Right lobe of liver (tissue), 6 donors: ENCODE results near the gene CRYBG3. TPM values are rescaled to one million over a fixed set of nuclear protein-coding genes. Genes with fewer than 3 reads are reported as not detected.

Experiments used
- ATAC-seq, 4 donors: fragments of 200-7000 bp; cut with Tn5 transposase; one replicate each; pipeline ENCODE4 v1.9.1; 2020; ENCODE audit warnings: mild to moderate bottlenecking in 4 of 4, moderate library complexity in 4 of 4
- DNase-seq, 3 donors: peaks; one replicate each; pipeline ENCODE4 v3.0.0-alpha.2; 2020
- H3K27ac ChIP-seq, 3 donors: fragments of 200-600 bp; one replicate each; pipeline ENCODE4 v1.8.0; 2022
- H3K27me3 ChIP-seq, 2 donors: fragments of 200-600 bp; one replicate each; pipeline ENCODE4 v1.8.0; 2022
- H3K36me3 ChIP-seq, 4 donors: fragments of 200-600 bp; sonication (generic) in 1 of 4; one replicate each; pipeline versions ENCODE4 v1.5.1 to v1.8.0; 2017 to 2022; ENCODE audit warnings: control low read depth in 1 of 4
- H3K4me1 ChIP-seq, 4 donors: fragments of 200-600 bp; sonication (generic) in 1 of 4; one replicate each; pipeline versions ENCODE4 v1.5.1 to v1.8.0; 2017 to 2022; ENCODE audit warnings: control low read depth in 1 of 4
- H3K4me3 ChIP-seq, 3 donors: fragments of 200-600 bp; one replicate each; pipeline ENCODE4 v1.8.0; 2022
- H3K9me3 ChIP-seq, 4 donors: fragments of 200-600 bp; sonication (generic) in 1 of 4; one replicate each; pipeline versions ENCODE4 v1.5.1 to v1.8.0; 2017 to 2022; ENCODE audit warnings: control low read depth in 1 of 4
- CTCF ChIP-seq, 4 donors: fragments of 200-600 bp in 3 of 4; fragments of 450-650 bp in 1 of 4; IDR thresholded peaks; one replicate each; pipeline versions ENCODE4 v1.5.1 to v1.8.0; 2016 to 2022; ENCODE audit warnings: antibody characterized with exemption in 4 of 4, mild to moderate bottlenecking in 2 of 4
- POLR2A ChIP-seq: fragments of 450-650 bp; IDR thresholded peaks from one replicate; pipeline ENCODE4 v1.6.1; 2017; ENCODE audit warnings: antibody characterized with exemption, mild to moderate bottlenecking
- WGBS: methylation state at CpG from one replicate; pipeline ENCODE4 v1.1.6; 2018; ENCODE audit warnings: low coverage, low lambda C conversion rate; ENCODE audit not compliant: insufficient coverage; ENCODE audit errors: missing lambda C conversion rate; 5-methylcytosine and 5-hydroxymethylcytosine counted together
- intact Hi-C, 2 donors: fragments of 100-400 bp; cut with DNase I; formaldehyde crosslinking; loops; one replicate each; pipeline versions ENCODE4 v1.11.2 to v1.14.1; 2022
- total RNA-seq, 6 experiments: library from RNA; depleted of rRNA in 2 of 6; stranded (reverse); fragments of >200 nt in 2 of 6; fragmentation: NEBNext Ultra II Directional in 3 of 6; extraction: Animal tissue kit (Norgen Biotek cat#: 25700) in 3 of 6; gene quantifications; one replicate each; pipeline versions ENCODE4 v1.1.0 to v1.2.4, GENCODE V29; 2016 to 2023
- donor health status: DM: no; HTN: yes; CAD: no.
- donor health status: DM: no; HTN: no; CAD: no.
- donor health status: DM: no; HTN: no; CAD: no.
- donor health status: DM: no; HTN: yes; CAD: no.
- donor health status: DM: no; HTN: yes; CAD: no.

The CRYBG3 gene
- total RNA-seq, 6 experiments from 2014 or later = 4.7 to 10.2 (median 5.0) TPM

DNA sequence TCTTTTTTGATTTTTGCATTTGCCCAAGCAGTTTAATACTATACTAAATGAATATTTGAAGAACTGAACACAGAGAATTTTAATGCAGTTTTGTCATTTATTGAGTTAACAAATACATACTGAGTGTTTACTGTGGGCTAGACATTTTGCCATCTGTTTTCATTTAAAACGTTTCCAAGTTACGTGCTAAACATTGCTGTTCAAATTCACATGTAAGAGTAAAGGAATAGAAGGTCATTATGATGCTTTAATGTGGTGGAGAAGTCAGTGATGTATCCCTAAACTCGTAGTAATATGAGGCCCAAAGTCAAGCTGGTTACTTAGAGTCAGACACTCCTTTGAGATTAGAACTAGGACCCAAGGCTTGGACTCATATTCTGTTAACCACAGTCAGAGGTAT lies 49.4 kb downstream of the CRYBG3 start:
- H3K9me3 ChIP-seq = no peaks in the 10 kb centered on the region
- ATAC-seq = no peak

GRCh38 chr3:97871801-97872524 lies 50.2 kb downstream of the CRYBG3 start:
- 51% methylated on average over 6 of the region's 6 CpGs for WGBS
- Histone ChIP-seq H3K36me3 (no peaks in the 10 kb centered on the region), H3K27me3 (no peaks in the 10 kb centered on the region), H3K4me3 (no peak overlapping the region), H3K9me3 (no peaks in the 10 kb centered on the region), H3K4me1 (no peaks in the 10 kb centered on the region), H3K27ac (no peak overlapping the region)
- DNase-seq (no peak), ATAC-seq (peak in 1 of 4 donors; percentile 85)
- intact Hi-C loops = no loop called here
- TF ChIP-seq CTCF (IDR thresholded peaks at IDR 0.05) (no peak), POLR2A (no peak)

More for the DNA sequence above, 49.4 kb downstream of the CRYBG3 start:
- no peak for DNase-seq
- no peak overlapping the region for H3K27ac ChIP-seq
- H3K4me1 ChIP-seq = no peaks in the 10 kb centered on the region
- no peaks in the 10 kb centered on the region for H3K36me3 ChIP-seq
- WGBS = 66% methylated on average over 3 of the region's 3 CpGs
- intact Hi-C loops = no loop called here
- no peak for TF ChIP-seq POLR2A
- no peak for TF ChIP-seq CTCF (IDR thresholded peaks at IDR 0.05)
- no peak overlapping the region for H3K4me3 ChIP-seq
- no peaks in the 10 kb centered on the region for H3K27me3 ChIP-seq

DNA sequence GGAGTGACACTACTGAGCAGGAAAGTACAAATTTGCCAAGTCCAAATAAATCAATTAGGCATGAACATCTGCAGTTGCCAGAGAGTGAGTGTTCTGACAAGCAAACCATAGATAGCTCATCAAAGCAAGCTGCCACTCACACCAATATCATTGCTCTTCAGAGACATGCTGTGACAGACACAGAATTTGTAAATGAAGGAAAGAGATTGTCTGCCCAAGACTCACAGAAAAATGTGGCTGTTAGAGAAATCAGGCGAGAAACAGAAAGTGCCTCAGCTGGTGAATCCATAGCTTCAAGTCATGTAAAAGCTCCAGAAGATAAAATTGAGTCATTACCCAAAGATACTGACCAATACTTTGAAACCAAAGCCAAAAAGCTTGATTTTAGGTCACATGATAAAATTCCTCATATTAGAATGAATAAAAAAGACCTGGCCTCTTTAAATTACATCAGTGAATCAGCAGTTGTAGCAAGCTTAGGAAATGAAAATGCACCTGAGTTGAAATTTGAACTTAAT lies 50.8 kb downstream of the CRYBG3 start:
- Histone ChIP-seq H3K27me3 (no peaks in the 10 kb centered on the region), H3K4me1 (no peaks in the 10 kb centered on the region), H3K9me3 (no peaks in the 10 kb centered on the region), H3K27ac (no peak overlapping the region), H3K4me3 (no peak overlapping the region), H3K36me3 (no peaks in the 10 kb centered on the region)
- intact Hi-C loops = no loop called here
- no CpG with 5 or more reads among the region's 1 CpG for WGBS
- DNase-seq (no peak), ATAC-seq (no peak)
- TF ChIP-seq CTCF (IDR thresholded peaks at IDR 0.05) (no peak), POLR2A (no peak)

- intact Hi-C loops = no loop called here
- no peaks in the 10 kb centered on the region for H3K4me1 ChIP-seq
Observed at GRCh38 chr3:97880267-97880666, 58.5 kb downstream of the CRYBG3 start.

More at GRCh38 chr3:97880267-97880666, 58.5 kb downstream of the CRYBG3 start:
- no peak overlapping the region for H3K4me3 ChIP-seq
- no peak for TF ChIP-seq POLR2A
- TF ChIP-seq CTCF (IDR thresholded peaks at IDR 0.05) = no peak
- ATAC-seq (no peak), DNase-seq (no peak)
- H3K9me3 ChIP-seq = no peaks in the 10 kb centered on the region
- no peaks in the 10 kb centered on the region for H3K27me3 ChIP-seq
- H3K36me3 ChIP-seq = no peaks in the 10 kb centered on the region
- H3K27ac ChIP-seq = no peak overlapping the region
